HG02938 (cell line): ENCODE results near the gene PM20D2.
A peak's percentile ranks its signal among the peaks of the same experiment; 100 is the strongest.

Source experiments
- ATAC-seq: cut with Tn5 transposase; IDR thresholded peaks from one replicate; pipeline ENCODE4 v1.9.1; 2021; ENCODE audit warnings: mild to moderate bottlenecking, moderate library complexity; ENCODE audit not compliant: unreplicated experiment

The PM20D2 gene

GRCh38 chr6:89145091-89145955 lies 532 bp upstream of the PM20D2 start:
- ATAC-seq, result peak; percentile 68

- peak; percentile 13 for ATAC-seq
These were observed 1.2 kb downstream of the PM20D2 start for GRCh38 chr6:89146718-89147700.

GRCh38 chr6:89148016-89148750 lies 2.3 kb downstream of the PM20D2 start:
- ATAC-seq, result no peak

- ATAC-seq, result no peak
These were observed 8.3 kb downstream of the PM20D2 start for GRCh38 chr6:89154131-89154530.

GRCh38 chr6:89160331-89161092 lies 14.7 kb downstream of the PM20D2 start:
- ATAC-seq, result no peak

- no peak for ATAC-seq
These were observed 15.6 kb downstream of the PM20D2 start for GRCh38 chr6:89161326-89162046.

GRCh38 chr6:89162047-89162371 lies 16.2 kb downstream of the PM20D2 start:
- ATAC-seq, result no peak

GRCh38 chr6:89172131-89172530 lies 26.3 kb downstream of the PM20D2 start:
- no peak for ATAC-seq

- no peak for ATAC-seq
These were observed 27.8 kb downstream of the PM20D2 start for GRCh38 chr6:89173634-89174033.

GRCh38 chr6:89180112-89180511 lies 34.3 kb downstream of the PM20D2 start:
- no peak for ATAC-seq

- ATAC-seq, result no peak
These were observed 35.1 kb downstream of the PM20D2 start for GRCh38 chr6:89180971-89181370.

GRCh38 chr6:89183294-89183693 lies 37.4 kb downstream of the PM20D2 start:
- ATAC-seq, result no peak

GRCh38 chr6:89184344-89184743 lies 38.5 kb downstream of the PM20D2 start:
- no peak for ATAC-seq

GRCh38 chr6:89186762-89187161 lies 40.9 kb downstream of the PM20D2 start:
- ATAC-seq, result no peak

GRCh38 chr6:89187504-89187903 lies 41.6 kb downstream of the PM20D2 start:
- no peak for ATAC-seq

GRCh38 chr6:89190741-89191140 lies 44.9 kb downstream of the PM20D2 start:
- no peak for ATAC-seq

GRCh38 chr6:89194559-89194958 lies 48.7 kb downstream of the PM20D2 start:
- no peak for ATAC-seq

GRCh38 chr6:89197141-89197540 lies 51.3 kb downstream of the PM20D2 start:
- no peak for ATAC-seq

- ATAC-seq, result no peak
These were observed 52.4 kb downstream of the PM20D2 start for GRCh38 chr6:89198235-89198634.

GRCh38 chr6:89199579-89199978 lies 53.7 kb downstream of the PM20D2 start:
- no peak for ATAC-seq
